NCI-H2227 (cell line): Measurements from ENCODE around the gene CH25H.
"Not testable (repeated sequence)": the region's sequence is repeated elsewhere in the genome, so short reads cannot be mapped to it uniquely, and the experiment has no call there.

Experiments
- DNase-seq: peaks from one replicate; lab custom pipeline; 2025; ENCODE audit not compliant: unreplicated experiment; lab: John Stamatoyannopoulos, UW

The CH25H gene

DNA sequence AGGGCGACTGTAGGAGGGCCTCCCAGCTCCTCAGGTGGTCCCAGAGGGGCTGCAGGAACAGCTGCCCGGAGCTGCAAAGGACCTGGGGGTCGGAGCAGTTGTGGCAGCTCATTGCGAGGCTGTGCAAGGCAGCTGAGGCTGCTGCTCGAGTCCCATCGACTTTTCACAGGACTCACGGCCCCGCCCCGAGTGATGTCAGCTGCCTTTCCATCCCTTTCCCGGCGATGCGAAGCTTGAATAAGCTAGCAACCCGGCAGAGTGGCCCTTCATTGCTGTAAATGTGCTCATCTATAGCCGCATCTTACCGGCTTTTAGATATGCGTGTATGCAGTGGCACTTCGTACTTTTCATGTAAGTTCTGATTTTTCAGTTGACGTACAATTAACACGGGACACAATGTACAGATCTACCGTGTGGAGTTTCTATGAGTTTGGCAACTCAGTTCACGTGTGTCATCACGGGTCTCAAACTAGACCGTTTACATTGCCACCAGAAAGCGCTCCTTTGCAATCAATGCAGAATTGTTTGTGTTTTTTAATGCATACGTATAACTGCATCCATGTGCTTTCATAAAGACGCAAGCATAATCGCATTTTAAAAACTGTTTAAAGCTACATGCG is at the start of gene CH25H:
Gene CH25H (minus strand): TSS at position 137 of the 620 bp plus-strand sequence. CDS start 25 bp downstream, at position 112.
- DNase-seq: peak; percentile 36

DNA sequence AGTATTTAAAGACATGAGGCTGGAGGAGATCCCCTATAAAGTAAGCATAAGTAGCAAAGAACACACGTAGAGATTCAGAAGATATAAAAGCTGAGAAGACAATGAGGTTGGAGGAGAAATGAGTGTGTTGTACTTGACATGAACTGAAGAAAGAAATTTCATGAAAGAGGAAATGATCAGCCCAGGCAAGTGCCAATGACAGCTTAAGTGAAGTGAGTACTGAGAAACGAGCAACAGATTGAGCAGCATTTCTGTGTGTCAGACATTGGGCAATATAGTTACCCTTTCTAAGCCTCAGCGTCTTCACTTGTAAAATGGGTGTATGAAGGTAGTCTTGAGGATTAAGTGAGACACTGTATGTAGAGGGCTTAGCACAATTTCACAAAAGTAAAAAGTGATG is 49.2 kb upstream of the CH25H start:
- DNase-seq: no peak

- DNase-seq: no peak
Measured at GRCh38 chr10:89255793-89256192, 48.7 kb upstream of the CH25H start.

- DNase-seq: not testable (repeated sequence)
Measured at GRCh38 chr10:89255091-89255579, 48.0 kb upstream of the CH25H start.

- no peak for DNase-seq
Measured at GRCh38 chr10:89252225-89252585, 45.1 kb upstream of the CH25H start.

DNA sequence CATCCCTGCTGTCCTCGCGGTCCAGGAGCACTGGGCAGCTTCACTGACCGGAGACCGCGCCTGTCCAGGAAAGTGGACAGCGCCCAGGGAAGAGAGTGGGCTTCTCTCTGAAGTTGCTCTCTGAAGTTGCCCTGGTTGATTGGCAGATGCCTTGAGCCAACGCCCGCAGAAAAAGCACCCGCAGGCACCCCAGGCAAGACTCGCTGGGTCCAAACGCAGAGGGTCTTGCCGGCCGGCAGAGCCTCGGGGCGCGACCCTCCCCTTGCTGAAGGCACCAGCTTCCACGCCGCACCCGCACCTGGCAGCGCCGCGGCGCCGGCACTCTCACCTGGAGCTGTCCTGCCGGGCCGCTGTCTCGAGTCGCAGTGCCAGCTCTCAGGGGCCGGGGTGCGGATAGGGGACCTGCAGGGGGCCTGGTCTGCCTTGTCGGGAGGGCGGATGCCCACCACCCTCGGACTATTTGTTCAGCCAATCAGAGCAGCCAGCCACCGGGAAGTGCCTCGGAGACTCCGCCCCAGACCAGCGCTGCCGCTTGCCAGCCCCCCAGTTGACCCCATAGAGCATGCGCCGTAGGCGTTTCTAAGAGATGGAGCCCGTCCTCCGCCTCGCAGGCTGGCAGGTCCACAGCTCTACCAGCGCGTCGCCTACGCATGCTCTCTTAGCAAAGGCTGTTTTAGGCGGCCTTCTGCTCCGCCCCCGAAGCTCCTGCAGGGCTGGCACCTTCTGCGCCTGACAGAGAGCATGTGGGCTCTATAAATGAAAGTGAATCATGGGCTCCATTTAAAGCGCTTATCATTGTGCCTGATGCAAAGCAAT is 44.5 kb upstream of the CH25H start, which contains the start of gene LIPA:
Gene LIPA (minus strand): TSS at position 367 of the 816 bp plus-strand sequence. CDS start 4,127 bp downstream, outside the sequence.
- DNase-seq: peak; percentile 96

DNA sequence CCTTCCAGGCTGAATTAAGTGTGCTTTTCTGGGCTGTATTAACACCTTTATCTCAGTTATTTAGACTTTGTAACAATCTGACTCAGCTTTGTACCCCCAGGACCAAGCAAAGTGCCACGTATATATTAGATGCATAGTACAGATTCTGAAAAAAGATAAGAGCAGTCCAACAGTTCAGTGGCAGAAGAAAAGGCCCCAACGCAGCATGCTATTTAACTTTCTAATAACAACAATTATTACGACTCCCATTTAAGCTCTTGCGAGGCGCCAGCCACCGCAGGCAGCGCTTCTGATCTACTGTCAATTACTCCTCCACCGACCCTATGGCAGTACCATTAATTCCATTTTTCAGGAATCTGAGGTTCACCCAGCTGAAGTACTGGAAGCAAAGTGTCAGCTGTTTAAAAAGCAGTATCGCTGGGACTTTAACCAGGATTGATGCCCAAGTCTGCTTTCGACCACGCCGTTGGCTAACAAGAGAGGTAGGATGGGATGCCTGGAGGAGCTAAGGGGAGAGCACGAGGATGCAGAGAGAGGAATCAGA is 43.8 kb upstream of the CH25H start:
- DNase-seq: peak; percentile 52

DNA sequence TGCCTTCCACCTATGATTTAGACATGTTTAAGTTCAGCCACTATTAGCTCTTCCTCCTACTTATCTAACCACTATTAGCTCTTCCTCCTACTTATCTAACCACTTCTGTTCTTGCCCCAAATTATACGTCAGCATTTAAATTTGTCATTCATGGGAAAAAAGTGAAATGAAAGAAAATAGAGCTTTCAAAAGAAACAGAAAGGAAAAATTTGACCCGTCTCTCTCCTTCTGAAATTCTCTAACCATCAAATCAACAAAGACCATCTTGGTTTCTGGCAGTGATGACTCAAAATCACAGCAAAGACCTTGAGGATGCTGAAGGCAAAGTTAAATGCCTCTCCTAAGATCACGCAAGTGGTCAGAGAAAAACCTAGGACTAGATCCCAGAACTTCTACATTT is 41.9 kb upstream of the CH25H start:
- no peak for DNase-seq

- DNase-seq: not testable (repeated sequence)
Measured at GRCh38 chr10:89247623-89248022, 40.5 kb upstream of the CH25H start.

GRCh38 chr10:89245802-89246201 is 38.7 kb upstream of the CH25H start:
- no peak for DNase-seq

DNA sequence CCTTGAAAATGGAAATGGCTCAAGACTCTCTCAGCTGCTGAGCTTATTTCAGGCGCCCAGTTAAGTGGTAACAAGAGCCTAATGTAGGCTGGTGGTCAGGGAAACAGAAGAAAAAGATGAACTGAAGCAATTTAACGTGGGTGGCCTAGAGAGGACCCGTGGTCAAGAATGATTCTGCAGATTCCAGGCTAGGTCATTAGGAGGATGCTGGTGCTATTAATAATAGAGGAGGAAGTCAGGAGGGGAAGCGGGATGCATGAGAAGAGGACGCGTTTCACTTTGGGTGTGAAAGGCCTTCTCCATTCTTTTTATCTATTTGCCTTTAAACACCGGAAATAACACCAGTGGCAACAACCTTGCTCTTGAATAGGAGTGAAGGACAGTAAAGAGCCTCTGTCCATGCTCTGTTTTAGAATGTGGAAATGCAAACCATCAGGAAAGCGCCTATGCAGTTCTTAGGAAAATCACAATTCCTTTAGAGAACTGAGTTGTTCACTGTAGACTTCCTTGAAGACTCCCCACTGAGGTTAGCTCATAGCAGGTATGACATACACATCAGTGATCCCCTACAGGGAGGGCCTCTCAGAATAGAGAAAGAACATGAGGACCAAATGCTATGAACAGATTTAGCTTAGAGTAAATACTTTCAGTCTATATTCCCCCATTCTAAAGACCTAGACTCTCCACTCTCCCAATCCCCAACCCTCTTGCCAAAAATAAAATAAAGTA is 35.9 kb upstream of the CH25H start:
- no peak for DNase-seq

DNA sequence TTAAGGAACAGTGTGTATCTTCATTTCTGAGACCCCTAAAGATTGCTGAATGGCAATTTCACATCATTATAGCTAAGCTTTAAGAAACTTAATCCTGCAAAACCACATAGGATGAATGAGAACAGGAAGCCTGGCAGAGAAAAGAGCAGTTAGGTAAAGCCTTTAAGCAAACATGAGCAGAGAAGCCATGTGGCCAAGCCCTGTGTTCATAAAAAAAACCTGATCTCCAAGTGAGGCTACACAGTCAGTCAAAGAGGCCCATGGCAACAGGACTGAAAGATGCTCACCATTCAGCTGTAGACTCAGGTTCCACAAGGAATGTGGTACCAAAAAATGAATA is 35.2 kb upstream of the CH25H start:
- no peak for DNase-seq

GRCh38 chr10:89241486-89242344 is 34.6 kb upstream of the CH25H start:
- DNase-seq: no peak

GRCh38 chr10:89241026-89241425 is 33.9 kb upstream of the CH25H start:
- no peak for DNase-seq

DNA sequence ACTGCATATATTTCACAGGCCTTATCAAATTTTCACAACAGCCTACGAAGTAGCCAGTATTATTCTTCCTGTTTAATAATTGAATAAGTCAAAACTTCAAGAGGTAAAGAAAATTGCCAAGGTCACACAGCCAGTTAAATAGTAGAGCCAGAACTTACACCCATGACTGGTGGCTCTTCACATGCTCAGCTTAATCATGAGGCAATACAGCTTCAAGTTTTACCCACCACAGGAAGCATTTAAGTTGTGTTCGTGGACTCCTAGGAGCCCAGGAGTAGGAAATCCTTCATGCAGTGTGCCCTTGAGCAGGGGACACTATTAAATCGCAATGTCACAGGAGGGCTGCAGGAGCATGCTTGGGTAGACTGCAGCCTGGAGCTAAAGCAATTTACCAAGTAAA is 33.4 kb upstream of the CH25H start:
- DNase-seq: no peak

GRCh38 chr10:89238956-89239644 is 32.0 kb upstream of the CH25H start:
- DNase-seq: no peak

- DNase-seq: no peak
Measured at GRCh38 chr10:89237849-89238248, 30.7 kb upstream of the CH25H start.

GRCh38 chr10:89236226-89236797 is 29.2 kb upstream of the CH25H start:
- no peak for DNase-seq

DNA sequence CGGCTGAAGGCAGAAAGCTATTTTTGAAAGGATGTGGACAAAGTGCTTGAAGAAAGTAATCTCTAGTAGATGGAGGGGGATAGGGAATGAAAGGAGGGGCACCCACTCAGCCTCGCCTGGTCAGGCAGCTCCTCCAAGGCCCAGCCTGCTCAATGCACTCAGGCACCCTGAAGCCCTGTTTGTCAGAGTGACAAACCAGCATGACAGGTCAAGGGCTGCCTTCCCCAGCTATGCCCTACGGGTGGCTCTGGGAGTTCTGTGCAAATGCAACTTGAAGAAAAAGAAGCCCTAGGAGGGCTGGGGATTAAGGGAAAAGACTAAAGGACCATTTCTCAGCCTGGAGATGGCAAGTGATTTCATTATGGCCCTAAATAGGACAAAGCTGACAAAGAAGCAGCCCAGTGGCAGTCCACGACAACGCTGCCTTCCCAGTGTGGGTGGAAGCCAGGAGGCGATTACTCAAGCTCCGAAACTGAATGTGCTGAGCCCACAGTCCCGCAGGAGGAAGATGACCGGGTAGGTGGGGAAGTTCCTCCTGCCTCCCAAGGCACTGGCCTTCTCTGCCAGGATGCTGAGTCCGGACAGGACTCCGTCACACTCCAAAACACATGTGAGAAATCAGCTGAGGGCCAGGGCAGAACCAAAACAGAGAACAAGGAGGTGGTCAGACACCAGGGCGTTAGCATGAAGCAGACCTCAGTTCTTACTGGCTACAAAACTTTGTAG is 28.1 kb upstream of the CH25H start:
- DNase-seq: no peak
